Epithelial cell of prostate (primary cell): ENCODE measurements around the gene EIF2B4.

ENCODE experiments used
- DNase-seq: peaks from one replicate; pipeline ENCODE4 v3.0.0-alpha.2; 2011; ENCODE audit warnings: low read depth, low spot score
- H3K27ac ChIP-seq: fragments of 450-650 bp; 2 replicates; pipeline ENCODE4 v1.5.1; 2017; ENCODE audit warnings: mild to moderate bottlenecking

Gene EIF2B4

DNA sequence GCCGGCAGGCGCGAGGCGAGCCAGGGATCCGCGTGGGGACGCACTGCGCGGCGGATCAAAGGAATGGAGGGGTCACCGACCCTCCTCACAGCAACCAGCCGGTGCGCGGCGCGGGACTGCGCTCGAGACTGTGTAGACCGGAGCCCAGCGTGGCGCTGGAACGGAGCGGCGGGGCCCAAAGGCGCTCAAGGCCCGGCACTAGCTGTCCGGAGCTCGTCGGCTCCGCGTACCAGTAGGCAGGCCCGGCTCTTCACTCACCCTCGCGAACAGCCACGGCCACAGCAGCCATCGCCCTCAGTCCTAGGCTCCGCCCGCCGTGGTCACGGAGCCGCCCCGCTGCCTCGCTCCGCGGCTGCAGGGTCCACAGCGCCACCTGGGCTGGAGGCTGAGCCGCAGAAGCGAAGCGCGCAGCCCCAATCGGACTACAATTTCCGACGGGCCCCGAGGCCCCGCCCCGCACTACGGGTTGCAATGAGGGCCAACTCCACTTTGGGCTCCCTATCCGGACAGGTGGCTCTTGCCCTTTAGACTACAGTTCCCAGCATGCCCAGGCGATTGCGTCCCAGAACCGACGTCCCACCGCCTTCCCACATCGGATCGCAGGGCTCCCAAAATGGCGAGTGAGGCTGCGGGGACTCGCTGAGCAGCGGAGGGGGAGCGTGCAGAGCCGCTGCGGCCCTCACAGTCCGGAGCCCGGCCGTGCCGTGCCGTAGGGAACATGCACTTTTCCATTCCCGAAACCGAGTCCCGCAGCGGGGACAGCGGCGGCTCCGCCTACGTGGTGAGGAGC lies at the start of gene EIF2B4, which contains the start of gene SNX17:
TSS of gene EIF2B4 (minus strand) at position 313 of the 790 bp plus-strand sequence. CDS start at position 289, 24 bp downstream.
TSS of gene SNX17 (plus strand) at position 591 of the 790 bp plus-strand sequence. CDS start at position 719, 128 bp downstream.
- H3K27ac ChIP-seq, result peak within 1 kb of the TSS; percentile 71
- DNase-seq, result peak; percentile 94

DNA sequence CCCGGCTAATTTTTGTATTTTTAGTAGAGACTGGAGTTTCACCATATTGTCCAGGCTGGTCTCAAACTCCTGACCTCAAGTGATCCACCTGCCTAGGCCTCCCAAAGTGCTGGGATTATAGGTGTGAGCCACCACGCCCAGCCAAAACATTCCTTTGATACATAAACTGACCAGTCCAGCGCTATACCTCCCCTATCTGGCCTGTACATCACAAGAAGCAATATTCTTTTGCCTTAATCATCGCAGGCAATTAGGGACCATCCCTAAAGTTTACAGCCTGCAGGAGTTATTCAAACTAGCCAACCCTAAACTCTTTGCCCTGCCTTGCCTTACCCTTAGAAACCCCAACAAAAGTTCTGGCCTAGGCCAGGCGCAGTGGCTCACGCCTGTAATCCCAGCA lies 46.0 kb upstream of the EIF2B4 start:
- DNase-seq, result no peak
- no peak overlapping the region for H3K27ac ChIP-seq

DNA sequence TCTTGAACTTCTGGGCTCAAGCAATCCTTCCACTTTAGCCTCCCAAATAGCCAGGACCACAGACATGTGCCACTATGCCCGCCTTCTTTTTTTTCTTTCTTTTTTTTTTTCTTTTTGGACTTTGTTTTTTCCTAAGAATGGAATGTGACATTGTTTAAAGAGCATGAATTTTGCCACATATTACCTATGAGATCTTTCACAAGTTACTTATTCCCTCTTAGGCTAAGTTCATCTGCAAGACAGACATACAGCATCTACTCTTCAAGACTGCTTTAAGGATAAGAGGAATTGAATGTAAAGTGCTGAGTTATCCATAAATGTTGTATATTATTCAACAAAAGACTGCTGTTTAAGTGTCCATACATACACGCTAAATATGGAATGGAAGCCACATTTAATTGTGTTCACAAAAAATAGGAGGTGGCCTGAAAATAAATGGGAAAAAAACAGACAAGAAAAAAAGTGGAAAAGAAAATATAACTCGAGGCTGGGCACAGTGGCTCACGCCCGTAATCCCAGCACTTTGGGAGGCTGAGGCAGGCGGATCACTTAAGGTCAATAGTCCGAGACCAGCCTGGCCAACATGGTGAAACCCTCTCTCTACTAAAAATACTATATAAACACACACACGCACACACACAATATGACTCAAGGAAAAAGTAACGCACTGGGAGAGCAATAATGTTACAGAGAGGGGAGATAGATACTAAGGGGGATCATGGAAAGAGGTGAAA lies 42.4 kb upstream of the EIF2B4 start:
- no peak overlapping the region for H3K27ac ChIP-seq
- DNase-seq, result no peak

GRCh38 chr2:27409321-27410073 lies 39.4 kb upstream of the EIF2B4 start, which contains the start of gene PPM1G:
PPM1G (minus strand) TSS chr2:27409591; CDS start chr2:27409422, 169 bp downstream.
- H3K27ac ChIP-seq, result peak within 1 kb of the TSS; percentile 83
- peak; percentile 73 for DNase-seq

GRCh38 chr2:27408601-27409320 lies 38.6 kb upstream of the EIF2B4 start:
- peak overlapping the region; percentile 83 for H3K27ac ChIP-seq
- DNase-seq, result no peak

DNA sequence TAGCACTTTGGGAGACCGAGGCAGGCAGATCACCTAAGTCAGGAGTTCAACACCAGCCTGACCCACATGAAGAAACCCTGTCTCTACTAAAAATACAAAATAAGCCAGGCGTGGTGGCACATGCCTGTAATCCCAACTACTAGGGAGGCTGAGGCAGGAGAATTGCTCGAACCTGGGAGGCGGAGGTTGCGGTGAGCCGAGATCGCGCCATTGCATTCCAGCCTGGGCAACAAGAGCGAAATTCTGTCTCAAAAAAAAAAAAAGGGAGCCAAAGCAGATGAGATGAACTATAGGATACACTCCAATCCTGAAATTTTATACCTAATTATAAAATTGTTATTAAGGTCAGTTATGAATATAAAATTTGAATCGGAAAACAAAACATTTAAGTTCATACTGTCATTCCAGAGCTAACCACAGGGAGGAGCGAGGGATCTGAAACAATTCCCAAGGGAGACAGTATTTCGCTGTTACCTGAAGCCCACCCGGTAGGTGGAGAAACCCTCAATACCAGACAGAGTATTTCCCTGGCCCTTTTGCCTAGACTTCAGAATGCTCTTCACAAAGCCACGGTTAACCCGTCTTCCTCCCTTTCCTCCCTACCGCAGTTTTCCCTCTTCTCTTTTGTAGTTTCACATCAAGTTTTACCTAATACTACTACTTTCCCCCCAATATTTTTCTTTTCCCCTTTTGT lies 37.8 kb upstream of the EIF2B4 start:
- no peak for DNase-seq
- H3K27ac ChIP-seq, result peak overlapping the region; percentile 83

GRCh38 chr2:27400348-27401135 lies 30.4 kb upstream of the EIF2B4 start:
- no peak for DNase-seq
- H3K27ac ChIP-seq, result no peak overlapping the region

- H3K27ac ChIP-seq, result no peak overlapping the region
- DNase-seq, result no peak
Observed at GRCh38 chr2:27398962-27399361, 28.8 kb upstream of the EIF2B4 start.

DNA sequence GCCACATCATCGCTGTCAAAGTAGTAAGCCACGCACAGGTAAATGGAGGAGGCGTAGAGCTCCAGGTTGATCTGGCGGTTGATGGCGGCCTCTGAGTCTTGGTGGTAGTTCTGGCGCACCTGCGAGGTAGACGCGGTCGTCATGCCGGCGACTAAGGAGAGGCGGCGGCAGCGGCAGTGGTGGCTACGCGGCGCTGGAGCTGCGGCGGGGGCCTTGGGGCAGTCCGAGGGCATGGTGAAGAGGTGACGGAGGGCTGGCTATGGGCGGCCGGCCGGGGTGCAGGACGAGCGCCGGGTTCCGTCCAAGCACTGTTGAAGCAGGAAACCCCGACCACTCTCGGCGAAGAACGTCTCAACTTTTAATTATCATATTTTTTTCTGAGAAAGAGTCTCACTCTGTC lies 23.1 kb upstream of the EIF2B4 start:
- DNase-seq, result no peak

DNA sequence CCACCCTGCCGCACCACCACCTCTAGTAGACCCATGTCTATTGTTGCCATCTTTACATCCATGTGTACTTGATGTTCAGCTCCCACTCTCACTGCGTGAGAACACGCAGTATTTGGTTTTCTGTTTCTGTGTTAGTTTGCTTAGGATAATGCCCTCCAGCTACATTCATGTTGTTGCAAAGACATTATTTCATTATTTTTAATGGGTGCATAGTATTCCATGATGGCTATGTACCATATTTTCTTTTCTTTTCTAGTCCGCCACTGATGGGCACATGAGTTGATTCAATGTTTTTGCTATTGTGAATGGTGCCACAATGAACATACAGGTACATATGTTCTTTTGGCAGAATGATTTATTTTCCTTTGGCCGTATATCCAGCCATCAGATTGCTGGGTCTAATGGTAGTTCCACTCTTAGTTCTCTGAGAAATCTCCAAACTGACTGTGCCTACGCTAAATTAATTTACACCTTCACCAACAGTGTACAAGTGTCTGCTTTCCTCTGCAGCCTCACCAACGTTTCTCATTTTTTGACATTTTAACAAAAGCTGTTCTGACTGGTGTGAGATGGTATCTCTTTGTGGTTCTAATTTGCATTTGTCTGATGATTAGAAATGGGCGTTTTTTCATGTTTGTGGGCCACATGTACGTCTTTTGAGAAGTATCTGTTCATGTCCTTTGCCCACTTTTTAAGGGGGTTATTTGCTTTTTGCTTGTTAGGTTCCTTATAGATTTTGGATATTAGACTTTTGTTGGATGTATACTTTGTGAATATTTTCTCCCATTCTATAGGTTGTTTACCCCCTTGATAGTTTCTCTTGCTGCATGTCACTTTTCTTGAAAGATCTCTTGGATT lies 20.9 kb upstream of the EIF2B4 start:
- no peak overlapping the region for H3K27ac ChIP-seq
- DNase-seq, result no peak

More for the DNA sequence above, 23.1 kb upstream of the EIF2B4 start:
- no peak overlapping the region for H3K27ac ChIP-seq

DNA sequence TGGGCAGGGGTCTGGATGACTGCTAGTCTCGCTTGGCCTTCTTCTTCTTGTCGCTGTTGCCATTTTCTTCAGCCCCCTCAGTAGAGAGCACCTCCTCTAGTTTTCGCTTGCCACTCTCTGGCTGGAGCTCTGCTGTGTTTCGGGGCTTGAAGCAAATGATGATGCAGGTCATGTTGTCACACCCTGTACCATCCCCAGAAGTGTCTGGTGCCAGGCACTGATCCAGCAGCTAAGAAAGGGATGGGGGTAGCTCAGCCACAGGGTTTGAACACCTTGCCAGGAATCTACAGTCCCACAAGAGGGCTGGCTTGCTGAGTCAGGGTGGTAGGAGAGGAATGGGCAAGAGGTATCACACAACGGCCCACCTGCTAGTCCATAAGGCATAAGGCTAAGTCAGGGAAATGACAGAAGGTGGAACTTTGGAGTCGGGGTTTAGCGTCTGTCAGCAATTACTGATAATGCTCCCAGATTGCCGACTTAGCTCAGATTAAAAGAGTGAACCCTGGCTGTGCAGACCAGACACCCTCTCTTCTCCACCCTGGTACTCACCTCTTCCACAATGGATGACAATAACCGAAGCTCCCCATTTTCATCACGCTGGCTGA lies 11.5 kb upstream of the EIF2B4 start:
- H3K27ac ChIP-seq, result peak overlapping the region; percentile 90
- no peak for DNase-seq

- DNase-seq, result peak; percentile 81
- peak within 1 kb of the TSS; percentile 90 for H3K27ac ChIP-seq
Observed at GRCh38 chr2:27380626-27381545, 10.7 kb upstream of the EIF2B4 start, which contains the start of gene ZNF513. ZNF513 (minus strand) TSS chr2:27380734; CDS start chr2:27380526, 208 bp downstream.

- peak overlapping the region; percentile 90 for H3K27ac ChIP-seq
- DNase-seq, result no peak
Observed at GRCh38 chr2:27379836-27380625, 9.9 kb upstream of the EIF2B4 start.

GRCh38 chr2:27379383-27379835 lies 9.3 kb upstream of the EIF2B4 start:
- peak overlapping the region; percentile 90 for H3K27ac ChIP-seq
- DNase-seq, result no peak

DNA sequence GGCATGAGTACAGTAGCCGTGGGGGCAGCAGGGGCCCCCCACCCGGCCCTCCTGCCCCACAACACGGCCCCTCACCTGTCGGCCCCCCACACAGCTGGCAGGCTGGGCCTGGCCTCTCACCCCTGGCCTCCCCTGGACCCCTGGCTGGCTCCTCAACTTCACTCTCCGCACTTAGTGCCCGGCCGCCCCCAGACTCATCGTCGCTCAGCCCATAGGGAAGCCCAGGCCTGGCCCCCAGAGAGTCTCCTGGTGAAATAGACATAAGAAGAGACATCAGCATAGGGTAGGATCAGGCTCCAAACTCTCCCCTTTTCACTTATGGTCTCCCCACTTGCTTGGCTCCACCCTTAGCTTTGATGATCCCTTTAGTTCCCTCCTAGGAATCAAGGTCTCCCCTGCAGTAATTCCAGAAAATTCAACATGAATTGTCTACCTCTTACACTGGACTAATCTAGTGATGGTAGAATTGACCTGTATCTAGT lies 8.7 kb upstream of the EIF2B4 start:
- no peak for DNase-seq
- H3K27ac ChIP-seq, result peak overlapping the region; percentile 90
